ENCODE measurements around the gene ARMS2.

- no peak for TF ChIP-seq CTCF (IDR thresholded peaks at IDR 0.05; ENCODE audit: low read depth, low read length)
- TF ChIP-seq EZH2phosphoT487 (IDR thresholded peaks at IDR 0.05; ENCODE audit: low read depth), result no peak
Measured at GRCh38 chr10:122445469-122445868, 9.0 kb upstream of the ARMS2 start.

Data from OCI-LY3 (cell line).